ENCODE results near the gene KNOP1. TPM values are rescaled to one million over a fixed set of nuclear protein-coding genes. Genes with fewer than 3 reads are reported as not detected.

The KNOP1 gene
- polyA plus RNA-seq, 3 donors, result 1.5 to 2.8 (median 2.4) TPM

- peaks cover under 1% of the 10 kb centered on the region for H3K4me1 Mint-ChIP-seq
- no peaks in the 10 kb centered on the region for H3K27me3 ChIP-seq (ENCODE audit: control insufficient read depth in 2 of 2, insufficient read depth in 2 of 2, low read length in 2 of 2)
- peaks cover 0 to 3% (median 0%) of the 10 kb centered on the region in 7 donors for H3K9me3 Mint-ChIP-seq
- H3K4me3 Mint-ChIP-seq, result no peak overlapping the region
- TF ChIP-seq CTCF (IDR thresholded peaks at IDR 0.05), result no peak
- H3K27ac ChIP-seq (ENCODE audit: low read depth in 1 of 2, low read length in 2 of 2), result no peak overlapping the region
- H3K27ac Mint-ChIP-seq, result peak overlapping the region in 2 of 7 donors; percentile 8 to 12
- H3K27me3 Mint-ChIP-seq (ENCODE audit: low read depth in 3 of 3), result no peaks in the 10 kb centered on the region
- no peaks in the 10 kb centered on the region for H3K9me3 ChIP-seq (replicated peaks in 1 of 2; ENCODE audit: control insufficient read depth in 1 of 2, insufficient read depth in 1 of 2, low read length in 2 of 2)
- intact Hi-C loops (cut with micrococcal nuclease), result no loop called here
- no peak overlapping the region for H2AFZ ChIP-seq (ENCODE audit: insufficient read depth, low read depth, low read length, poor library complexity, severe bottlenecking)
- 91% methylated on average over 15 of the region's 18 CpGs for WGBS (ENCODE audit: insufficient coverage)
- peaks cover 0 to under 1% of the 10 kb centered on the region in 2 donors for H3K4me1 ChIP-seq (ENCODE audit: control insufficient read depth in 1 of 2, insufficient read depth in 2 of 2, low read length in 2 of 2)
- H3K79me2 ChIP-seq (ENCODE audit: insufficient read depth, low read length), result no peaks in the 10 kb centered on the region
- H3K36me3 Mint-ChIP-seq, result peaks cover 57 to 71% of the 10 kb centered on the region in 2 donors
- no peak overlapping the region for H3K9ac ChIP-seq (ENCODE audit: insufficient read depth, low read length, poor library complexity, severe bottlenecking)
- DNase-seq, result no peak
- H3K36me3 ChIP-seq (replicated peaks in 1 of 2; ENCODE audit: control insufficient read depth in 1 of 2, insufficient read depth in 2 of 2, low read length in 2 of 2), result peaks cover 44 to 67% of the 10 kb centered on the region in 2 donors
- H3K4me3 ChIP-seq (replicated peaks in 1 of 3; ENCODE audit: low read depth in 2 of 3, low read length in 3 of 3), result no peak overlapping the region
- H4K20me1 ChIP-seq (ENCODE audit: insufficient read depth, low read length), result no peaks in the 10 kb centered on the region
- H3K4me2 ChIP-seq (replicated peaks; ENCODE audit: extremely low read depth, low read length, poor library complexity, severe bottlenecking), result no peak overlapping the region
Measured at GRCh38 chr16:19708296-19709205, 9.5 kb downstream of the KNOP1 start.

- no peak overlapping the region for H3K4me3 Mint-ChIP-seq
- Histone ChIP-seq H3K79me2 (ENCODE audit: insufficient read depth, low read length) (no peaks in the 10 kb centered on the region), H3K9ac (ENCODE audit: insufficient read depth, low read length, poor library complexity, severe bottlenecking) (no peak overlapping the region), H3K36me3 (replicated peaks in 1 of 2; ENCODE audit: control insufficient read depth in 1 of 2, insufficient read depth in 2 of 2, low read length in 2 of 2) (peaks cover 45 to 71% of the 10 kb centered on the region in 2 donors), H3K4me2 (replicated peaks; ENCODE audit: extremely low read depth, low read length, poor library complexity, severe bottlenecking) (no peak overlapping the region), H3K27me3 (ENCODE audit: control insufficient read depth in 2 of 2, insufficient read depth in 2 of 2, low read length in 2 of 2) (no peaks in the 10 kb centered on the region), H3K27ac (ENCODE audit: low read depth in 1 of 2, low read length in 2 of 2) (no peak overlapping the region), H2AFZ (ENCODE audit: insufficient read depth, low read depth, low read length, poor library complexity, severe bottlenecking) (no peak overlapping the region), H3K4me1 (ENCODE audit: control insufficient read depth in 1 of 2, insufficient read depth in 2 of 2, low read length in 2 of 2) (peaks cover 6 to 7% of the 10 kb centered on the region in 2 donors), H4K20me1 (ENCODE audit: insufficient read depth, low read length) (no peaks in the 10 kb centered on the region), H3K4me3 (replicated peaks in 1 of 3; ENCODE audit: low read depth in 2 of 3, low read length in 3 of 3) (no peak overlapping the region), H3K9me3 (replicated peaks in 1 of 2; ENCODE audit: control insufficient read depth in 1 of 2, insufficient read depth in 1 of 2, low read length in 2 of 2) (no peaks in the 10 kb centered on the region)
- H3K27me3 Mint-ChIP-seq (ENCODE audit: low read depth in 3 of 3), result no peaks in the 10 kb centered on the region
- peaks cover 55 to 75% of the 10 kb centered on the region in 2 donors for H3K36me3 Mint-ChIP-seq
- intact Hi-C loops (cut with micrococcal nuclease), result no loop called here
- 83% methylated on average over 4 of the region's 22 CpGs for WGBS (ENCODE audit: insufficient coverage)
- no peak for DNase-seq
- H3K9me3 Mint-ChIP-seq, result peaks cover 0 to 3% (median 0%) of the 10 kb centered on the region in 7 donors
- no peak for TF ChIP-seq CTCF (IDR thresholded peaks at IDR 0.05)
- peak overlapping the region in 2 of 7 donors; percentile 42 to 66 for H3K27ac Mint-ChIP-seq
- peaks cover 7% of the 10 kb centered on the region for H3K4me1 Mint-ChIP-seq
Measured at GRCh38 chr16:19707569-19708295, 10.3 kb downstream of the KNOP1 start.
